GM12801 (cell line): ENCODE measurements around the gene FBXO45.

Experiments used
- CTCF ChIP-seq: IDR thresholded peaks from one replicate; pipeline ENCODE4 v1.5.1; 2011; ENCODE audit warnings: control low read depth; ENCODE audit not compliant: insufficient read length; ENCODE audit errors: extremely low read depth

Gene FBXO45

GRCh38 chr3:196568246-196569002 lies at the start of gene FBXO45, which contains the start of gene WDR53:
Gene FBXO45, plus strand, starts transcription at chr3:196568660. Its CDS starts 325 bp downstream, at chr3:196568985.
Gene WDR53, minus strand, starts transcription at chr3:196568554. Its CDS starts 7,079 bp downstream, at chr3:196561475.
- no peak for TF ChIP-seq CTCF

- TF ChIP-seq CTCF: no peak
These were observed 49.3 kb upstream of the FBXO45 start for GRCh38 chr3:196518966-196519717.

GRCh38 chr3:196519718-196520082 lies 48.8 kb upstream of the FBXO45 start:
- no peak for TF ChIP-seq CTCF

- no peak for TF ChIP-seq CTCF
These were observed 44.6 kb upstream of the FBXO45 start for GRCh38 chr3:196523841-196524240.

GRCh38 chr3:196524527-196524926 lies 43.9 kb upstream of the FBXO45 start:
- TF ChIP-seq CTCF: no peak

- no peak for TF ChIP-seq CTCF
These were observed 43.3 kb upstream of the FBXO45 start for GRCh38 chr3:196525141-196525540.

GRCh38 chr3:196528639-196529233 lies 39.7 kb upstream of the FBXO45 start:
- no peak for TF ChIP-seq CTCF
